GM06990 (cell line): Measurements from ENCODE around the gene STK10.

ENCODE experiments used
- DNase-seq: peaks from one replicate; pipeline ENCODE4 v3.0.0-alpha.2; 2011; ENCODE audit not compliant: insufficient read length; ENCODE audit errors: extremely low read depth
- H3K27me3 ChIP-seq: replicated peaks from 2 replicates; pipeline ENCODE4 v1.6.0; 2011; ENCODE audit warnings: low read length; ENCODE audit not compliant: control insufficient read depth, insufficient read depth
- H3K36me3 ChIP-seq: 2 replicates; pipeline ENCODE4 v1.5.1; 2011; ENCODE audit warnings: low read length; ENCODE audit not compliant: control insufficient read depth, insufficient read depth
- H3K4me3 ChIP-seq: replicated peaks from 2 replicates; pipeline ENCODE4 v1.5.1; 2011; ENCODE audit warnings: low read depth, mild to moderate bottlenecking, control low read depth, low read length
- TF ChIP-seq, protein P1 (sequence below): IDR thresholded peaks from 2 replicates; pipeline ENCODE4 v1.5.1; 2011; ENCODE audit warnings: low read length, control low read depth, mild to moderate bottlenecking, inconsistent platforms; ENCODE audit not compliant: insufficient read depth, poor library complexity, severe bottlenecking

The STK10 gene

DNA sequence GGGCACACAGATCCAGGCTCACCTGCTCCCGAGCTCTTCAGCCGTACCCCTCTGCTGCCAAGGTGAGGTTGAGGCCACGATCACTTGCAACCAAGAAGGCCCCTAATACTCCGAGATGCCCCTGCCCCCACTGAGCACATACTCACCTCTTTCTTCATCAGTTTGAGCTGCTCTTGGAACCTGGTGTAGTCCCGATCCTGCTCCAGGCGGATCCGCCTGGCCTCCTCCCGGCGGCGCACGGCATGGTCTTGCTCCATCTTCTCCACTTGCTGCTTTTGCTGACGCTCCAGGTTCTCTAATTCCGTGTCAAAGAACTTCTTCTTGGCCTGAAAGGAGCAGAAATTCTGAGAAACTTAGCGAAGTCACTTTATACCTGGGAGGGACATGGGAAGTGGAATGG, 105.8 kb downstream of the STK10 start:
- TF ChIP-seq, protein P1, sequence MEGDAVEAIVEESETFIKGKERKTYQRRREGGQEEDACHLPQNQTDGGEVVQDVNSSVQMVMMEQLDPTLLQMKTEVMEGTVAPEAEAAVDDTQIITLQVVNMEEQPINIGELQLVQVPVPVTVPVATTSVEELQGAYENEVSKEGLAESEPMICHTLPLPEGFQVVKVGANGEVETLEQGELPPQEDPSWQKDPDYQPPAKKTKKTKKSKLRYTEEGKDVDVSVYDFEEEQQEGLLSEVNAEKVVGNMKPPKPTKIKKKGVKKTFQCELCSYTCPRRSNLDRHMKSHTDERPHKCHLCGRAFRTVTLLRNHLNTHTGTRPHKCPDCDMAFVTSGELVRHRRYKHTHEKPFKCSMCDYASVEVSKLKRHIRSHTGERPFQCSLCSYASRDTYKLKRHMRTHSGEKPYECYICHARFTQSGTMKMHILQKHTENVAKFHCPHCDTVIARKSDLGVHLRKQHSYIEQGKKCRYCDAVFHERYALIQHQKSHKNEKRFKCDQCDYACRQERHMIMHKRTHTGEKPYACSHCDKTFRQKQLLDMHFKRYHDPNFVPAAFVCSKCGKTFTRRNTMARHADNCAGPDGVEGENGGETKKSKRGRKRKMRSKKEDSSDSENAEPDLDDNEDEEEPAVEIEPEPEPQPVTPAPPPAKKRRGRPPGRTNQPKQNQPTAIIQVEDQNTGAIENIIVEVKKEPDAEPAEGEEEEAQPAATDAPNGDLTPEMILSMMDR = no peak
- Histone ChIP-seq H3K4me3 (no peak overlapping the region), H3K27me3 (no peaks in the 10 kb centered on the region), H3K36me3 (peaks cover 37% of the 10 kb centered on the region)
- DNase-seq = no peak

DNA sequence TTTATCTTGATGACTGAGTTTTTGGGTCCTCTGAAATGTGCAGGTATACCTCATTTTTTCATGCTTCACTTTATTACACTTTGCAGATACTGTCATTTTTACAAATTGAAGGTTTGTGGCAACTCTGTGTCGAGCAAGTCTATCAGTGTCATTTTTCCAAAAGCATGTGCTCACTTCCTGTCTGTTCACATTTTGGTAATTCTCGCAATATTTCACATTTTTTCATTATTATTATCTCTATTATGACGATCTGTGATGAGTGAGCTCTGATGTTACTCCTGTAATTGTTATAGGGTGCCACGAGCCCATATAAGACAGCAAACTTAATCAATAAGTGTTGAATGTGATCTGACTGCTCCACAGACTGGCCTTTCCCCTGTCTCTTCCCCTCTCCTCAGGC, 108.1 kb downstream of the STK10 start:
- DNase-seq = no peak
- no peak overlapping the region for H3K4me3 ChIP-seq
- peaks cover 33% of the 10 kb centered on the region for H3K36me3 ChIP-seq
- no peaks in the 10 kb centered on the region for H3K27me3 ChIP-seq
- TF ChIP-seq, protein P1 = no peak

DNA sequence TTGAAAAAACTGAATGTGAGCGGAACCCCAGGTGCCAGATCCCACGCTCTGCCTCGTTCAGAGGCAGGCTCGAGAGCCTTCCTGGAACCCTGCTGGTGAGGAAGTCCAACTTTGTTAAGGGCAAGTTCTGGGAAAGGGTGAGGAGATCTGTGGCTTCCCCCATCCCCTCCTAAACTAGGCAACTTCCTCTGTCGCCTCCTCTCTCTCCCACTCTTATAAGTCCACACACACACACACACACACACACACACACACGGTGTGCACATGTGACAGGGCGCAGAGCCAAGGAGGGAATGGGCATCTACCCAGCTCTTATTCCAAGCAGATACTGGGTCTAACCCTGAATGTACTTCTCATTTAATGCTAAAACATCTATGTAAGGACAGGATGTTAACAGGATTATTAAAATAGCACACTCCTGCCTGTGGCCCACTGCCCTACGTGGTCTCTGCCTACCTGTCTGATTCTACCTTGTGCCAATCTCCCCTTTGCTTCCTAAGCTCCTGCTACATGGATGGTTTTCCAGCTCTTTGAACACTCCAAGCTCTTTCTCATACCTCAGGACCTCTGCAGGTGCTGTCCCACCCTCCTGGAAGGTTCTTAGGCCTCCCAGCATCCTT, 109.2 kb downstream of the STK10 start:
- H3K27me3 ChIP-seq = no peaks in the 10 kb centered on the region
- no peak for DNase-seq
- peaks cover 33% of the 10 kb centered on the region for H3K36me3 ChIP-seq
- TF ChIP-seq, protein P1 = no peak
- no peak overlapping the region for H3K4me3 ChIP-seq

DNA sequence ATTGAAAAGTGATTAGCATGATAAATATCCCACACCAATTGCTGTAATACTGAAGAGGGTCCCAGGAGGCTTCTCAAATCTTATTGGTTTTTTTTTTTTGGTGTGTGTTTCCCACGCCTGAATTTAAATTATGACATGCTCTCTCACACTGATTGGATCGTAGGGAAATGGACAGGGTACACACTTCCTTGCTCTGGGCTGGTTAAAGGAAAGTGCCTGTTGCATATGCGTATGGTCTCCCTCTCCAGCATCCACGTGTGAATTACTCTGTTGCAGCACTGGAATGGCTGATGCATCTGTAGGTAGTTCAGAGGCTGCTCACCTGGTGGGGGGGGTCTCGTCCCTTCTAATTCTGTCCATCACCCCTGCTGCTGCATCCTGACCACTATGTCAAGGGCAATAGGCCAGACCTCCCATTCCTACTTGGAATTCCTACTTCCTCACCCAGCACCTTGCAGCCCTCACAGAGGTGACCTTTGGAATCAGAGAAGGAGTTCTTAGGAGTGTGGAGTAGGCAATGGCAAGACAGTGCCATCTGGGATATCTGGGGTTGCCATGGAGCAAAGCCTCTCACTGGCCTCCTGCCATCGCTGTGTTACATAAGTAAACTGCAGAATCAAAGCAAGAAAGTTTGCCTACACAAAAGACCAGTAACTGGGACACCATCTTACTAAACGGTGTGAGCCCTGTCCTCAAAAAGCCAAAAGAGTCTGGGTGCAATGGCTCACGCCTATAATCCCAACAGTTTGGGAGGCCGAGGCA, 110.2 kb downstream of the STK10 start:
- TF ChIP-seq, protein P1 = no peak

GRCh38 chr5:172076761-172077244, 111.2 kb downstream of the STK10 start:
- TF ChIP-seq, protein P1 = no peak
- H3K27me3 ChIP-seq = no peaks in the 10 kb centered on the region
- no peak for DNase-seq
- H3K36me3 ChIP-seq = peaks cover 23% of the 10 kb centered on the region
- no peak overlapping the region for H3K4me3 ChIP-seq

More for the DNA sequence above, 110.2 kb downstream of the STK10 start:
- no peak overlapping the region for H3K4me3 ChIP-seq
- DNase-seq = no peak
- no peaks in the 10 kb centered on the region for H3K27me3 ChIP-seq
- H3K36me3 ChIP-seq = peaks cover 31% of the 10 kb centered on the region
